Neural cell (in vitro differentiated cells): ENCODE data around the gene HPF1. TPM values are rescaled to one million over a fixed set of nuclear protein-coding genes. Genes with fewer than 3 reads are reported as not detected.

ENCODE experiments used
- H2AFZ ChIP-seq: fragments of 200-600, 300-800 bp; sonication (generic), shearing (Covaris generic); 2 replicates; pipeline ENCODE4 v1.6.0; 2014; ENCODE audit warnings: low read depth, mild to moderate bottlenecking, antibody characterized with exemption, low read length, moderate library complexity
- H3F3A ChIP-seq: fragments of 200-600 bp; shearing (Covaris generic); 2 replicates; pipeline ENCODE4 v1.6.1; 2016; ENCODE audit warnings: mild to moderate bottlenecking, moderate library complexity, mixed read lengths, antibody characterized with exemption, low read length; ENCODE audit not compliant: insufficient read depth, poor library complexity, severe bottlenecking
- H3K27ac ChIP-seq: fragments of 200-600, 300-800 bp; sonication (generic), shearing (Covaris generic); 2 replicates; pipeline ENCODE4 v1.5.1; 2014; ENCODE audit warnings: mild to moderate bottlenecking, low read length, moderate library complexity
- H3K27me3 ChIP-seq: fragments of 300-800, 200-600 bp; sonication (generic), shearing (Covaris generic); 2 replicates; pipeline ENCODE4 v1.6.0; 2014; ENCODE audit warnings: mild to moderate bottlenecking, low read depth, low read length, moderate library complexity; ENCODE audit not compliant: insufficient read depth
- H3K36me3 ChIP-seq: fragments of 300-800, 200-600 bp; sonication (generic), shearing (Covaris generic); 2 replicates; pipeline ENCODE4 v1.5.1; 2014; ENCODE audit warnings: mild to moderate bottlenecking, antibody characterized with exemption, low read length, moderate library complexity; ENCODE audit not compliant: insufficient read depth
- H3K4me2 ChIP-seq: fragments of 300-800, 200-600 bp; sonication (generic), shearing (Covaris generic); 2 replicates; pipeline ENCODE4 v1.6.0; 2014; ENCODE audit warnings: mild to moderate bottlenecking, low read length
- H3K4me3 ChIP-seq: fragments of 300-800, 200-600 bp; sonication (generic), shearing (Covaris generic); 2 replicates; pipeline ENCODE4 v1.5.1; 2014; ENCODE audit warnings: mild to moderate bottlenecking, low read length, moderate library complexity
- H3K79me2 ChIP-seq: fragments of 200-600 bp; shearing (Covaris generic); replicated peaks from 2 replicates; pipeline ENCODE4 v1.6.0; 2014; ENCODE audit warnings: mild to moderate bottlenecking, low read length, moderate library complexity; ENCODE audit not compliant: insufficient read depth
- H3K9ac ChIP-seq: fragments of 300-800, 200-600 bp; sonication (generic), shearing (Covaris generic); 2 replicates; pipeline ENCODE4 v1.6.1; 2016; ENCODE audit warnings: mild to moderate bottlenecking, low read length, mixed read lengths
- H3K9me2 ChIP-seq: fragments of 200-600 bp; shearing (Covaris generic); 2 replicates; pipeline ENCODE4 v1.6.1; 2016; ENCODE audit warnings: mild to moderate bottlenecking, low read length, mixed read lengths; ENCODE audit not compliant: insufficient read depth
- H3K9me3 ChIP-seq: fragments of 200-600, 300-800 bp; sonication (generic), shearing (Covaris generic); 2 replicates; pipeline ENCODE4 v1.6.1; 2016; ENCODE audit warnings: mild to moderate bottlenecking, mixed run types, low read length, moderate library complexity, mixed read lengths
- H4K20me1 ChIP-seq: fragments of 200-600 bp; shearing (Covaris generic); 2 replicates; pipeline ENCODE4 v1.6.1; 2016; ENCODE audit warnings: mild to moderate bottlenecking, mixed run types; ENCODE audit not compliant: insufficient read depth
- EP300 ChIP-seq: fragments of 450-650 bp; conservative IDR thresholded peaks from 2 replicates; pipeline ENCODE4 v1.6.1; 2014; ENCODE audit warnings: antibody characterized with exemption, mild to moderate bottlenecking, moderate library complexity; ENCODE audit not compliant: poor library complexity, severe bottlenecking
- EZH2 ChIP-seq: fragments of 200-600, 300-800 bp; shearing (Covaris generic), sonication (generic); IDR thresholded peaks from 2 replicates; pipeline ENCODE4 v1.6.1; 2014; ENCODE audit warnings: antibody characterized with exemption, low read length, borderline replicate concordance, mild to moderate bottlenecking; ENCODE audit not compliant: insufficient read depth, poor library complexity, severe bottlenecking
- MXI1 ChIP-seq: fragments of 450-650 bp; conservative IDR thresholded peaks from 2 replicates; pipeline ENCODE4 v1.6.1; 2014; ENCODE audit warnings: antibody characterized with exemption, mild to moderate bottlenecking; ENCODE audit not compliant: poor library complexity, severe bottlenecking
- POLR2AphosphoS5 ChIP-seq: IDR thresholded peaks from 2 replicates; pipeline ENCODE4 v1.6.1; 2012
- RAD21 ChIP-seq: fragments of 450-650 bp; conservative IDR thresholded peaks from 2 replicates; pipeline ENCODE4 v1.6.1; 2014; ENCODE audit warnings: antibody characterized with exemption, mild to moderate bottlenecking, moderate library complexity
- SMC3 ChIP-seq: fragments of 450-650 bp; conservative IDR thresholded peaks from 2 replicates; pipeline ENCODE4 v1.6.1; 2014; ENCODE audit warnings: antibody characterized with exemption, mild to moderate bottlenecking, moderate library complexity; ENCODE audit not compliant: poor library complexity
- TAF1 ChIP-seq: IDR thresholded peaks from 2 replicates; pipeline ENCODE4 v1.6.1; 2012; ENCODE audit warnings: low read depth
- polyA plus RNA-seq: library from polyadenylated mRNA; depleted of rRNA; stranded (reverse); fragments of >200 nt; gene quantifications from 2 replicates; pipeline ENCODE4 v1.2.3, GENCODE V29; 2014
- TF ChIP-seq, protein P1 (sequence below): fragments of 450-650 bp; IDR thresholded peaks from 2 replicates; pipeline ENCODE4 v1.5.1; 2014; ENCODE audit warnings: antibody characterized with exemption, mild to moderate bottlenecking, moderate library complexity; ENCODE audit not compliant: poor library complexity, severe bottlenecking
- TF ChIP-seq, protein P2 (sequence below): IDR thresholded peaks from 2 replicates; pipeline ENCODE4 v1.6.1; 2012; ENCODE audit warnings: borderline replicate concordance

The HPF1 gene
- polyA plus RNA-seq, 1 donor from 2014 or later: 143 TPM

DNA sequence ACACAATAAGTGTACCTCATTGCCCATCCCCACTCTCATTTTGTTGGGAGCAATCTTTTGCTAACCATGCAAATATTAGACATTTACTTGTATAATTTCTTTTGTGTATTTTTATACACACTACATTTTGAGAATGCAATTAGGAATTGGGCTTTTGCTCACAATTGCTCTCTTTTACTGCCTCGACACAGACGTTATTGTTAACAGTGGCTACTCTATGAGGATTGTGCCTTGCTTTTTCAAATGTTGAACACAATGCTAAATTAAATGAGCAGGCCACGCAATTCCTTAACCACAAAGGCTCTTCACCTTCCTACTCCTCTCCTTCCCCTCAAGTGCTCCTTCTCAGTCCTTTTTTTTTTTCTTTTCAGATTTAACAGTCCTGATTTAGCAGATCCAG lies 42.8 kb upstream of the HPF1 start:
- H3K27ac ChIP-seq: no peak overlapping the region
- H3K79me2 ChIP-seq: no peaks in the 10 kb centered on the region
- TF ChIP-seq POLR2AphosphoS5 (no peak), EP300 (no peak), TAF1 (no peak), EZH2 (no peak), MXI1 (no peak), SMC3 (no peak), RAD21 (no peak)
- TF ChIP-seq, protein P1, sequence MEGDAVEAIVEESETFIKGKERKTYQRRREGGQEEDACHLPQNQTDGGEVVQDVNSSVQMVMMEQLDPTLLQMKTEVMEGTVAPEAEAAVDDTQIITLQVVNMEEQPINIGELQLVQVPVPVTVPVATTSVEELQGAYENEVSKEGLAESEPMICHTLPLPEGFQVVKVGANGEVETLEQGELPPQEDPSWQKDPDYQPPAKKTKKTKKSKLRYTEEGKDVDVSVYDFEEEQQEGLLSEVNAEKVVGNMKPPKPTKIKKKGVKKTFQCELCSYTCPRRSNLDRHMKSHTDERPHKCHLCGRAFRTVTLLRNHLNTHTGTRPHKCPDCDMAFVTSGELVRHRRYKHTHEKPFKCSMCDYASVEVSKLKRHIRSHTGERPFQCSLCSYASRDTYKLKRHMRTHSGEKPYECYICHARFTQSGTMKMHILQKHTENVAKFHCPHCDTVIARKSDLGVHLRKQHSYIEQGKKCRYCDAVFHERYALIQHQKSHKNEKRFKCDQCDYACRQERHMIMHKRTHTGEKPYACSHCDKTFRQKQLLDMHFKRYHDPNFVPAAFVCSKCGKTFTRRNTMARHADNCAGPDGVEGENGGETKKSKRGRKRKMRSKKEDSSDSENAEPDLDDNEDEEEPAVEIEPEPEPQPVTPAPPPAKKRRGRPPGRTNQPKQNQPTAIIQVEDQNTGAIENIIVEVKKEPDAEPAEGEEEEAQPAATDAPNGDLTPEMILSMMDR: no peak
- TF ChIP-seq, protein P2, sequence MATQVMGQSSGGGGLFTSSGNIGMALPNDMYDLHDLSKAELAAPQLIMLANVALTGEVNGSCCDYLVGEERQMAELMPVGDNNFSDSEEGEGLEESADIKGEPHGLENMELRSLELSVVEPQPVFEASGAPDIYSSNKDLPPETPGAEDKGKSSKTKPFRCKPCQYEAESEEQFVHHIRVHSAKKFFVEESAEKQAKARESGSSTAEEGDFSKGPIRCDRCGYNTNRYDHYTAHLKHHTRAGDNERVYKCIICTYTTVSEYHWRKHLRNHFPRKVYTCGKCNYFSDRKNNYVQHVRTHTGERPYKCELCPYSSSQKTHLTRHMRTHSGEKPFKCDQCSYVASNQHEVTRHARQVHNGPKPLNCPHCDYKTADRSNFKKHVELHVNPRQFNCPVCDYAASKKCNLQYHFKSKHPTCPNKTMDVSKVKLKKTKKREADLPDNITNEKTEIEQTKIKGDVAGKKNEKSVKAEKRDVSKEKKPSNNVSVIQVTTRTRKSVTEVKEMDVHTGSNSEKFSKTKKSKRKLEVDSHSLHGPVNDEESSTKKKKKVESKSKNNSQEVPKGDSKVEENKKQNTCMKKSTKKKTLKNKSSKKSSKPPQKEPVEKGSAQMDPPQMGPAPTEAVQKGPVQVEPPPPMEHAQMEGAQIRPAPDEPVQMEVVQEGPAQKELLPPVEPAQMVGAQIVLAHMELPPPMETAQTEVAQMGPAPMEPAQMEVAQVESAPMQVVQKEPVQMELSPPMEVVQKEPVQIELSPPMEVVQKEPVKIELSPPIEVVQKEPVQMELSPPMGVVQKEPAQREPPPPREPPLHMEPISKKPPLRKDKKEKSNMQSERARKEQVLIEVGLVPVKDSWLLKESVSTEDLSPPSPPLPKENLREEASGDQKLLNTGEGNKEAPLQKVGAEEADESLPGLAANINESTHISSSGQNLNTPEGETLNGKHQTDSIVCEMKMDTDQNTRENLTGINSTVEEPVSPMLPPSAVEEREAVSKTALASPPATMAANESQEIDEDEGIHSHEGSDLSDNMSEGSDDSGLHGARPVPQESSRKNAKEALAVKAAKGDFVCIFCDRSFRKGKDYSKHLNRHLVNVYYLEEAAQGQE: no peak
- no peak overlapping the region for H2AFZ ChIP-seq
- no peak overlapping the region for H3K9ac ChIP-seq
- H3K4me3 ChIP-seq: no peak overlapping the region
- H3K36me3 ChIP-seq: no peaks in the 10 kb centered on the region
- peaks cover 3% of the 10 kb centered on the region for H3K9me3 ChIP-seq
- H4K20me1 ChIP-seq: no peaks in the 10 kb centered on the region
- H3K4me2 ChIP-seq: no peak overlapping the region
- H3K9me2 ChIP-seq: no peaks in the 10 kb centered on the region
- no peaks in the 10 kb centered on the region for H3F3A ChIP-seq
- no peaks in the 10 kb centered on the region for H3K27me3 ChIP-seq

DNA sequence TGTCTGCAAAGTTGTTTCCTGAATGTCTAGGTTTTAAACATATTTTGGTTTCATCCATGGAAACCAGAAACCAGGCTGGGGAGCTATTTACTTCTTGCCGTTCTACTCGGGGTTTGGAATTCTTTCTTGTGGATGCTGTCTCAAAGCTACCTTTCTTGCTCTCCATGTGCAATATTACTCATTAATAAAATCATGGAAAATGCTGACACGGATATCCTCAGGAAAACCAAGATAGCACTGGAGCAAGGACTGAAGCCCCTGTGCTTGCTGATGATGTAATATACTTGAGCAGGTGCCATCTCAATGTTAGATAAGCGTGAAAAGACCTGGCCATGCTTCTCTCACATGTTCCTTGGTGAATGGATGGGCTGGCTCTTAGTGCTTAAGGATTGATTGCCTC lies 41.5 kb upstream of the HPF1 start:
- Histone ChIP-seq H2AFZ (no peak overlapping the region), H3K4me3 (no peak overlapping the region), H3K9me3 (no peaks in the 10 kb centered on the region), H4K20me1 (no peaks in the 10 kb centered on the region), H3K4me2 (no peak overlapping the region), H3K9me2 (no peaks in the 10 kb centered on the region), H3K27me3 (no peaks in the 10 kb centered on the region), H3K36me3 (no peaks in the 10 kb centered on the region), H3K79me2 (no peaks in the 10 kb centered on the region), H3F3A (no peaks in the 10 kb centered on the region), H3K9ac (no peak overlapping the region), H3K27ac (no peak overlapping the region)
- TF ChIP-seq RAD21 (no peak), MXI1 (no peak), TAF1 (no peak), POLR2AphosphoS5 (no peak), EZH2 (no peak), EP300 (no peak), SMC3 (no peak)
- TF ChIP-seq, protein P1: no peak
- TF ChIP-seq, protein P2: no peak
